Caco-2 (cell line): ENCODE measurements around the gene FAS. TPM values are rescaled to one million over a fixed set of nuclear protein-coding genes. Genes with fewer than 3 reads are reported as not detected.

ENCODE experiments used
- BruUV-seq: library from RNA; stranded (reverse); fragments of 400-500 nt; replicated peaks from 2 replicates; lab custom pipeline; 2021; lab: Mats Ljungman, UMichigan
- CTCF ChIA-PET: fragments of 300-600 bp; sonication (Branson Sonifier 250); formaldehyde crosslinking; loops from one replicate; lab custom pipeline; 2022; ENCODE audit warnings: antibody characterized with exemption; lab: Charles Lee
- POLR2A ChIA-PET: fragments of 300-600 bp; sonication (Branson Sonifier 250); formaldehyde crosslinking; loops from one replicate; lab custom pipeline; 2022; ENCODE audit warnings: antibody characterized with exemption; lab: Charles Lee
- DNase-seq, 2 experiments: peaks; one replicate each; pipeline versions ENCODE4 v3.0.0 to v3.0.0-alpha.2; 2020 to 2022
- H3K27me3 ChIP-seq: replicated peaks from 2 replicates; pipeline ENCODE4 v1.6.0; 2011; ENCODE audit warnings: low read length; ENCODE audit not compliant: control insufficient read depth, insufficient read depth
- H3K36me3 ChIP-seq: 2 replicates; pipeline ENCODE4 v1.5.1; 2011; ENCODE audit warnings: low read length; ENCODE audit not compliant: control insufficient read depth, insufficient read depth
- H3K4me1 ChIP-seq: fragments of 250-450 bp; sonication (Bioruptor Pico); 2 replicates; pipeline ENCODE4 v1.5.1; 2020; ENCODE audit warnings: mild to moderate bottlenecking
- H3K4me3 ChIP-seq: 2 replicates; pipeline ENCODE4 v1.5.1; 2011; ENCODE audit warnings: low read depth, mild to moderate bottlenecking, control low read depth, low read length
- H3K9me3 ChIP-seq: fragments of 250-450 bp; sonication (Bioruptor Pico); 2 replicates; pipeline ENCODE4 v1.5.1; 2020; ENCODE audit warnings: mild to moderate bottlenecking, moderate library complexity
- H3K27ac Mint-ChIP-seq: one replicate; pipeline ENCODE4 v1.8.0; 2022; ENCODE audit warnings: mixed read lengths; ENCODE audit not compliant: unreplicated experiment
- H3K27me3 Mint-ChIP-seq: one replicate; pipeline ENCODE4 v1.8.0; 2022; ENCODE audit warnings: mixed read lengths; ENCODE audit not compliant: insufficient read depth, unreplicated experiment
- H3K36me3 Mint-ChIP-seq: one replicate; pipeline ENCODE4 v1.8.0; 2022; ENCODE audit warnings: mild to moderate bottlenecking, mixed read lengths; ENCODE audit not compliant: insufficient read depth, unreplicated experiment
- H3K4me1 Mint-ChIP-seq: one replicate; pipeline ENCODE4 v1.8.0; 2022; ENCODE audit warnings: low read depth, mixed read lengths; ENCODE audit not compliant: unreplicated experiment
- H3K4me3 Mint-ChIP-seq: one replicate; pipeline ENCODE4 v1.8.0; 2022; ENCODE audit warnings: mild to moderate bottlenecking, moderate library complexity, mixed read lengths; ENCODE audit not compliant: unreplicated experiment
- H3K9me3 Mint-ChIP-seq: one replicate; pipeline ENCODE4 v1.8.0; 2022; ENCODE audit warnings: mixed read lengths; ENCODE audit not compliant: unreplicated experiment
- intact Hi-C: fragments of 100-400 bp; cut with micrococcal nuclease; formaldehyde crosslinking; loops from one replicate; pipeline ENCODE4 v1.10.0; 2022; ENCODE audit not compliant: unreplicated experiment
- total RNA-seq: library from RNA; stranded (reverse); gene quantifications from 2 replicates; pipeline ENCODE4 v1.2.3, GENCODE V29; 2022
- TF ChIP-seq, protein P1 (sequence below), 2 experiments: fragments of 200-600 bp in 1 of 2; IDR thresholded peaks; 1 replicate in 1 of 2; 2 replicates in 1 of 2; pipeline versions ENCODE4 v1.5.1 to v1.8.0; 2011 to 2022; ENCODE audit warnings: antibody characterized with exemption in 1 of 2, control low read depth in 1 of 2, inconsistent platforms in 1 of 2, low read depth in 1 of 2, low read length in 1 of 2, mild to moderate bottlenecking in 1 of 2, moderate library complexity in 1 of 2; ENCODE audit not compliant: insufficient read depth in 1 of 2, severe bottlenecking in 1 of 2, unreplicated experiment in 1 of 2

The FAS gene
- total RNA-seq, 1 experiment from 2014 or later = not detected

DNA sequence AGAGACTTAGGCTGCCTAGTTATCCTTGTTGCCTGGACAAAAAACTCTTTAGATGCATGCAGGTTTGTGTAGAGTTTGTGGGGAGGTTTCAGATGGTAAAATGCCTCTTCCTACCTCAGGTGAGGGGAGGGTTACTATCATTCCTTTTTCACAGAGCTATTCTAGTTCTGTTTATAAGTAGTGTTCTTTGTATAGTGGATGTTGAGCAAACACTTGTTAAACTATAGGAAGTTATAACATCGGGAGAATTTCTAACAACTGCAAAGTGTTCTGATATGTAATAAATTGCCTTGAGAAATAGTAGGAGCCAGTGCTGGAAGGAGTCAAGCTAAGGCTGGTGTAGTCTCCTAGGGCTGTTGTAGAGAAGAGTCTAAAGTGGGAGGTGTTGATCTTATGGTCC, 6.7 kb upstream of the FAS start:
- no peak for DNase-seq
- Histone ChIP-seq H3K9me3 (no peaks in the 10 kb centered on the region), H3K4me1 (no peaks in the 10 kb centered on the region), H3K36me3 (no peaks in the 10 kb centered on the region), H3K27me3 (no peaks in the 10 kb centered on the region; the same call in none of the 2 replicates), H3K4me3 (no peak overlapping the region)
- Mint-ChIP-seq H3K36me3 (no peaks in the 10 kb centered on the region), H3K27ac (no peak overlapping the region), H3K4me3 (no peak overlapping the region), H3K4me1 (peaks cover 6% of the 10 kb centered on the region), H3K27me3 (peaks cover 11% of the 10 kb centered on the region), H3K9me3 (no peaks in the 10 kb centered on the region)
- TF ChIP-seq, protein P1, sequence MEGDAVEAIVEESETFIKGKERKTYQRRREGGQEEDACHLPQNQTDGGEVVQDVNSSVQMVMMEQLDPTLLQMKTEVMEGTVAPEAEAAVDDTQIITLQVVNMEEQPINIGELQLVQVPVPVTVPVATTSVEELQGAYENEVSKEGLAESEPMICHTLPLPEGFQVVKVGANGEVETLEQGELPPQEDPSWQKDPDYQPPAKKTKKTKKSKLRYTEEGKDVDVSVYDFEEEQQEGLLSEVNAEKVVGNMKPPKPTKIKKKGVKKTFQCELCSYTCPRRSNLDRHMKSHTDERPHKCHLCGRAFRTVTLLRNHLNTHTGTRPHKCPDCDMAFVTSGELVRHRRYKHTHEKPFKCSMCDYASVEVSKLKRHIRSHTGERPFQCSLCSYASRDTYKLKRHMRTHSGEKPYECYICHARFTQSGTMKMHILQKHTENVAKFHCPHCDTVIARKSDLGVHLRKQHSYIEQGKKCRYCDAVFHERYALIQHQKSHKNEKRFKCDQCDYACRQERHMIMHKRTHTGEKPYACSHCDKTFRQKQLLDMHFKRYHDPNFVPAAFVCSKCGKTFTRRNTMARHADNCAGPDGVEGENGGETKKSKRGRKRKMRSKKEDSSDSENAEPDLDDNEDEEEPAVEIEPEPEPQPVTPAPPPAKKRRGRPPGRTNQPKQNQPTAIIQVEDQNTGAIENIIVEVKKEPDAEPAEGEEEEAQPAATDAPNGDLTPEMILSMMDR (IDR thresholded peaks at IDR 0.05; ENCODE audit: insufficient read depth in 1 of 2, low read depth in 1 of 2, low read length in 1 of 2, severe bottlenecking in 1 of 2, unreplicated experiment in 1 of 2) = no peak
- CTCF ChIA-PET = interaction anchor here (1.1 kb wide), 1 partner anchor 49 kb away, joined by 3 read pairs; no protein-coding TSS in a partner anchor
- BruUV-seq = no TSS peak
- POLR2A ChIA-PET = no interaction called here
- intact Hi-C loops = no loop called here

DNA sequence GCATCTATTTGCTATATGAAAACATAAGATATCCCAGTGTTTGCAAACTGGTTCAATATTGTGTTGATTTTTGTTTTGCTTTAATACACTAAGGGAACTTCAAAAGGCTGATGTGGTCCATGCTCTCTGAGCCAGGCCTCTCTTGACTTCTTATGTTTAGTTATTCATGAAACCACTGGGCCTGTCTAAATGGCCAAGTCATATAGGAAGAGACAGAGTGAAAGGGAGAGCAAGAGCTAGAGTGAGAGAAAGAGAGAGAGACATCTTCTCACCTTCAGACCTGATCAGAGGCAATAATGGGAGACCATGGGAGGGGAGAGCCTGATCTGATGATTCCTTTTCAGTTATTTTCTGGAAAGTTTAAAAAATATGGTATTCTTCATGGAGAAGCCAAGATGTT, 6.1 kb upstream of the FAS start:
- DNase-seq = no peak
- Mint-ChIP-seq H3K27me3 (peaks cover 14% of the 10 kb centered on the region), H3K4me3 (no peak overlapping the region), H3K9me3 (no peaks in the 10 kb centered on the region), H3K36me3 (no peaks in the 10 kb centered on the region), H3K27ac (no peak overlapping the region), H3K4me1 (peaks cover 6% of the 10 kb centered on the region)
- no peaks in the 10 kb centered on the region; the same call in none of the 2 replicates for H3K27me3 ChIP-seq
- no peaks in the 10 kb centered on the region for H3K9me3 ChIP-seq
- intact Hi-C loops = no loop called here
- CTCF ChIA-PET = no interaction called here
- H3K36me3 ChIP-seq = no peaks in the 10 kb centered on the region
- BruUV-seq = no TSS peak
- TF ChIP-seq, protein P1 (IDR thresholded peaks at IDR 0.05; ENCODE audit: insufficient read depth in 1 of 2, low read depth in 1 of 2, low read length in 1 of 2, severe bottlenecking in 1 of 2, unreplicated experiment in 1 of 2) = no peak
- H3K4me1 ChIP-seq = no peaks in the 10 kb centered on the region
- no peak overlapping the region for H3K4me3 ChIP-seq
- POLR2A ChIA-PET = no interaction called here

DNA sequence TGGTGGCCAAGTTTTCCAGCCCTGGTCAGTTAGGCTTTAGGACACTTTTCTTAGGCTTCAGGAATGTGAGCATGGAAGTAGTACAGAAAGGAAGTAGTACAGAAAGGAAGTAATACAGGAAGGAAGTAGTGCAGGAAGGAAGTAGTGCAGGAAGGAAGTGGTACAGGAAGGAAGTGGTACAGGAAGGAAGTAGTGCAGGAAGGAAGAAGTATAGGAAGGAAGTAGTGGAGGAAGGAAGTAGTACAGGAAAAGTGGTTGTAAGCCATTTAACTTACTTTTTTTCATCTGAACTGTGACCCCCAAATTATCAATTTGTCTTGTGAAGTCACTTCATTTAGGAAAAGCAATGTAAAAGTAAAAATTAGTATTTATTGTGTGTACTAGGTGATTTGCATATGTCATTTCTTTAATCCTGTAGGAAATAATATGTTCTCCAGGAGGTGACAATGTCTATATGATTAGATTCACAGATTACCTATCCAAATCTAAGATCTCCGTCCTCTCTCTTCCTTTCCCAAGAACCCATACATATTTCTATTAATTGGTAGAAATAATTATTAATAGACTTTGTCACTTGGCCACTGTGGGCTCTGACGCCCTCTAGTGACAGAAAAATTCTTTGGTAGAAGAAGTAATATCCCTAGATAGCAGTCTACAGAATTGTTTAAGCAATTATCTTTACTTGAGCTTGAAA, 3.9 kb upstream of the FAS start:
- Histone ChIP-seq H3K4me1 (peaks cover 5% of the 10 kb centered on the region; the same call in 1 of the 2 replicates), H3K9me3 (no peaks in the 10 kb centered on the region), H3K4me3 (no peak overlapping the region), H3K36me3 (no peaks in the 10 kb centered on the region), H3K27me3 (peaks cover 2% of the 10 kb centered on the region)
- no peaks in the 10 kb centered on the region for H3K9me3 Mint-ChIP-seq
- TF ChIP-seq, protein P1 (IDR thresholded peaks at IDR 0.05; ENCODE audit: insufficient read depth in 1 of 2, low read depth in 1 of 2, low read length in 1 of 2, severe bottlenecking in 1 of 2, unreplicated experiment in 1 of 2) = peak; percentile 43 to 72
- DNase-seq = peak in 1 of 2 experiments; percentile 38
- intact Hi-C loops = loop anchor here (1.0 kb wide), 2 partner anchors 51 to 151 kb away; no protein-coding TSS in a partner anchor
- H3K4me3 Mint-ChIP-seq = no peak overlapping the region
- H3K27ac Mint-ChIP-seq = no peak overlapping the region
- ChIA-PET CTCF (interaction anchor here (0.9 to 1.3 kb wide), 2 partner anchors 52 to 55 kb away, joined by 3 to 6 read pairs; no protein-coding TSS in a partner anchor), POLR2A (no interaction called here)
- no peaks in the 10 kb centered on the region for H3K36me3 Mint-ChIP-seq
- H3K4me1 Mint-ChIP-seq = no peaks in the 10 kb centered on the region
- H3K27me3 Mint-ChIP-seq = peaks cover 26% of the 10 kb centered on the region
- BruUV-seq = no TSS peak
